Mononuclear cell (primary cell): ENCODE data around the gene ZNF564. TPM values are rescaled to one million over a fixed set of nuclear protein-coding genes. Genes with fewer than 3 reads are reported as not detected.
"Not testable (repeated sequence)": the region's sequence is repeated elsewhere in the genome, so short reads cannot be mapped to it uniquely, and the experiment has no call there.

ENCODE experiments used
- H3K27me3 ChIP-seq: 2 replicates; pipeline ENCODE4 v1.6.0; 2011; ENCODE audit warnings: low read length, control low read depth; ENCODE audit not compliant: insufficient read depth
- H3K4me1 ChIP-seq: 2 replicates; pipeline ENCODE4 v1.5.1; 2011; ENCODE audit warnings: mild to moderate bottlenecking, low read length, control low read depth; ENCODE audit not compliant: insufficient read depth
- H3K4me3 ChIP-seq: 2 replicates; pipeline ENCODE4 v1.5.1; 2011; ENCODE audit warnings: mild to moderate bottlenecking, low read length, moderate library complexity
- H3K9me3 ChIP-seq: 2 replicates; pipeline ENCODE4 v1.5.1; 2011; ENCODE audit warnings: low read depth, mild to moderate bottlenecking, control low read depth, low read length
- total RNA-seq: library from RNA; depleted of rRNA; stranded (reverse); fragments of >200 nt; gene quantifications from one replicate; pipeline ENCODE4 v1.2.3, GENCODE V29; 2012

ZNF564 gene
- total RNA-seq: 17.6 TPM

- Histone ChIP-seq H3K9me3 (no peaks in the 10 kb centered on the region), H3K4me1 (peaks cover 26% of the 10 kb centered on the region), H3K4me3 (peak within 1 kb of the TSS; percentile 74), H3K27me3 (no peaks in the 10 kb centered on the region)
These were observed at the start of gene ZNF564 for GRCh38 chr19:12551060-12551832. TSS of gene ZNF564 (minus strand) at chr19:12551482. CDS start at chr19:12551332, 150 bp downstream.

- no peak overlapping the region for H3K4me3 ChIP-seq
- H3K27me3 ChIP-seq: no peaks in the 10 kb centered on the region
- no peaks in the 10 kb centered on the region for H3K4me1 ChIP-seq
These were observed 46.3 kb upstream of the ZNF564 start for GRCh38 chr19:12597594-12597993.

GRCh38 chr19:12596927-12597548, 45.8 kb upstream of the ZNF564 start:
- Histone ChIP-seq H3K9me3 (no peaks in the 10 kb centered on the region), H3K4me1 (no peaks in the 10 kb centered on the region), H3K27me3 (no peaks in the 10 kb centered on the region), H3K4me3 (no peak overlapping the region)

More at GRCh38 chr19:12597594-12597993, 46.3 kb upstream of the ZNF564 start:
- no peaks in the 10 kb centered on the region for H3K9me3 ChIP-seq

- Histone ChIP-seq H3K4me1 (no peaks in the 10 kb centered on the region), H3K27me3 (no peaks in the 10 kb centered on the region), H3K9me3 (no peaks in the 10 kb centered on the region), H3K4me3 (no peak overlapping the region)
These were observed 45.2 kb upstream of the ZNF564 start for GRCh38 chr19:12596485-12596884.

- no peak overlapping the region for H3K4me3 ChIP-seq
- peaks cover 17% of the 10 kb centered on the region for H3K9me3 ChIP-seq
- no peaks in the 10 kb centered on the region for H3K4me1 ChIP-seq
- no peaks in the 10 kb centered on the region for H3K27me3 ChIP-seq
These were observed 29.8 kb upstream of the ZNF564 start for GRCh38 chr19:12581100-12581499.

- Histone ChIP-seq H3K4me3 (no peak overlapping the region), H3K27me3 (no peaks in the 10 kb centered on the region), H3K4me1 (no peaks in the 10 kb centered on the region), H3K9me3 (peaks cover 17% of the 10 kb centered on the region)
These were observed 29.0 kb upstream of the ZNF564 start for GRCh38 chr19:12580180-12580694.

- Histone ChIP-seq H3K27me3 (no peaks in the 10 kb centered on the region), H3K4me3 (no peak overlapping the region), H3K9me3 (peaks cover 17% of the 10 kb centered on the region), H3K4me1 (peaks cover 14% of the 10 kb centered on the region)
These were observed 27.4 kb upstream of the ZNF564 start for GRCh38 chr19:12578641-12579040.

GRCh38 chr19:12574036-12574435, 22.8 kb upstream of the ZNF564 start:
- H3K27me3 ChIP-seq: no peaks in the 10 kb centered on the region
- no peaks in the 10 kb centered on the region for H3K9me3 ChIP-seq
- no peak overlapping the region for H3K4me3 ChIP-seq
- peaks cover 14% of the 10 kb centered on the region for H3K4me1 ChIP-seq

GRCh38 chr19:12567951-12568350, 16.7 kb upstream of the ZNF564 start:
- H3K27me3 ChIP-seq: no peaks in the 10 kb centered on the region
- H3K4me1 ChIP-seq: no peaks in the 10 kb centered on the region
- no peak overlapping the region for H3K4me3 ChIP-seq
- H3K9me3 ChIP-seq: no peaks in the 10 kb centered on the region

- not testable (repeated sequence) for H3K4me1 ChIP-seq, H3K27me3 ChIP-seq, H3K9me3 ChIP-seq, H3K4me3 ChIP-seq
These were observed 15.1 kb upstream of the ZNF564 start for GRCh38 chr19:12566380-12566779.

GRCh38 chr19:12564016-12564664, 12.9 kb upstream of the ZNF564 start:
- H3K27me3 ChIP-seq: no peaks in the 10 kb centered on the region
- no peak overlapping the region for H3K4me3 ChIP-seq
- no peaks in the 10 kb centered on the region for H3K9me3 ChIP-seq
- H3K4me1 ChIP-seq: no peaks in the 10 kb centered on the region

- H3K9me3 ChIP-seq: no peaks in the 10 kb centered on the region
- peaks cover 12% of the 10 kb centered on the region for H3K4me1 ChIP-seq
- no peak overlapping the region for H3K4me3 ChIP-seq
- no peaks in the 10 kb centered on the region for H3K27me3 ChIP-seq
These were observed 4.2 kb upstream of the ZNF564 start for GRCh38 chr19:12555456-12555930.

GRCh38 chr19:12546903-12547302, 4.4 kb downstream of the ZNF564 start:
- H3K27me3 ChIP-seq: no peaks in the 10 kb centered on the region

GRCh38 chr19:12546068-12546467, 5.2 kb downstream of the ZNF564 start:
- Histone ChIP-seq H3K9me3 (no peaks in the 10 kb centered on the region), H3K27me3 (no peaks in the 10 kb centered on the region), H3K4me3 (no peak overlapping the region), H3K4me1 (peaks cover 24% of the 10 kb centered on the region)

More at GRCh38 chr19:12546903-12547302, 4.4 kb downstream of the ZNF564 start:
- H3K9me3 ChIP-seq: no peaks in the 10 kb centered on the region
- no peak overlapping the region for H3K4me3 ChIP-seq
- H3K4me1 ChIP-seq: peaks cover 25% of the 10 kb centered on the region

GRCh38 chr19:12545267-12545666, 6.0 kb downstream of the ZNF564 start:
- H3K9me3 ChIP-seq: no peaks in the 10 kb centered on the region
- no peak overlapping the region for H3K4me3 ChIP-seq
- peaks cover 21% of the 10 kb centered on the region for H3K4me1 ChIP-seq

More at GRCh38 chr19:12545267-12545666, 6.0 kb downstream of the ZNF564 start:
- H3K27me3 ChIP-seq: no peaks in the 10 kb centered on the region
